Inflammatory macrophage treated with lipopolysaccharide for 4 hours (primary cell): ENCODE measurements around the gene TXNRD3.

Experiments
- DNase-seq: peaks from one replicate; pipeline ENCODE4 v3.0.0-alpha.2; 2020

The TXNRD3 gene

GRCh38 chr3:126654571-126655383 is at the start of gene TXNRD3:
Gene TXNRD3 (minus strand): TSS chr3:126655124.
- peak; percentile 53 for DNase-seq

DNA sequence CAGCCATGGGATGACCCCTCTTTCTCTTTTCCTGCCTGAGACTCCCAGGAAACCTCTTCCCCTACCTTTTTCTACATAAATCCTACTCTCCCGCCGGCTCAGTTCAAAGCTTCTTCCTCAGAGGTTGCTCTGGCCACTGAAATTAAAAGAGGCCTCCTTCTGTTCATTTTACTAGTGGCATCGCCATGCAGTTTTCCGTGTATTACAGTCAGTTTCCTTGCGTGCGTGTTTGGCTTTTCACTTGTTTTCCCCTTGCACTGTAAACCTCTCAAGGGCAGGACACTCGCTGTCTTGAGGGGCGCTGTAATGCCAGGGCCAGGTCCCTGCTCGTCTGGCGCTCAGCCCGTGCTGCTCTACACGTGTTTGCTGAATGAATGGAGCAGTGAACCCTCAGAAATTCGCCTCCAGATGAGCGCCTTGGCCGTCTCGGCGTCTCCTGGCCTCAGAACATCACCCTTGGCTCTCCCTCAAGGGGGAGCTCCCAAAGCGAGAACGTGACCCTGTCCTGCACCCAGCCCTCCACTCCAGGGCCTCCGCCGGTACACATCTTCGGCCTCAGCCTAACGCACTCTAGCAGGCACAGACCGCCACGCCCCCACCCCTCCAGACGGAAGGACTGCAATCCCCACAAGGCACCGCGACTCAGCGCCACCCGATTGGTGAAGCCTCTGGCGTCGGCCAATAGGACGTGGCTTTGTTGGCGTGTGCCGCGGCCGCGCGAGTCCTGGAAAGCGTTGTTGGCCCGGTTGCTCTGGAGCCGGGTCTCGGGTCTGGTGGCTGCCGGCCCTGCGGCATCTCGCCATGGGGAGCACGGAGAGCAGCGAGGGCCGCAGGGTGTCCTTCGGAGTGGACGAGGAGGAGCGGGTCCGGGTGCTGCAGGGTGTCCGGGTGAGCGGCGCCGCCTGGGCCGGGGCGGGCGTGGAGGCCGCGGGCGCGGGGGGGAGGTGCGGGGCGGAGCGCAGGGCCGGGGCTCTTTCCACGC is 48.9 kb upstream of the TXNRD3 start, which contains the start of gene CHCHD6:
Gene CHCHD6 (plus strand): TSS at position 729 of the 982 bp plus-strand sequence. CDS start 73 bp downstream, at position 802.
- peak; percentile 93 for DNase-seq

- DNase-seq, result no peak
Measured at GRCh38 chr3:126699011-126699410, 44.1 kb upstream of the TXNRD3 start.

DNA sequence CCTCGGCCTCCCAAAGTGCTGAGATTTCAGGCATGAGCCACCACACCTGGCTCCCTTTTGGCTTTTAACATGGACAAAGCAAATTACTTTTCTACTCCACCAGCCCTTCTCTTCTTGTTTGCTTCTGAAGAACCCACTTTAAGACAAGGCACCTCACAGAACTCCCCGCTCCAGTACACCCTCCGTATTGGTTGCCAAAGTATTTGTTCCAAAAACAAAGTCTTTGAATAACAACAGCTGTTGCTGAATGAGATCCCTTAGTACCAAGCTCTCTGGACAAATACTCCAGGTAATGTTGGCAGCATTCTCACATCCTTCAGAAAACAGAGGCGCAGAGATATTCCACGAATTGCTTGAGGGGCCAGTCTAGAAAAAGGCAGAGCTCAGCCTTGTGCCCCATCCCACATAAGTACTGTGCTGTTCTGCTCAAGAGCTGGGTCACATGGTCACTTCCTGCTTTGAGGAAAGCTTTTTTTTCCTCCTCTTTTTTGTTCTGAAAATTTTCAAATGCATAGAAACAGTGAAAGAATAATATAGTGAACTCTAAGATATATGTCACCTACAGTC is 41.9 kb upstream of the TXNRD3 start:
- no peak for DNase-seq

- no peak for DNase-seq
Measured at GRCh38 chr3:126693921-126694320, 39.0 kb upstream of the TXNRD3 start.

DNA sequence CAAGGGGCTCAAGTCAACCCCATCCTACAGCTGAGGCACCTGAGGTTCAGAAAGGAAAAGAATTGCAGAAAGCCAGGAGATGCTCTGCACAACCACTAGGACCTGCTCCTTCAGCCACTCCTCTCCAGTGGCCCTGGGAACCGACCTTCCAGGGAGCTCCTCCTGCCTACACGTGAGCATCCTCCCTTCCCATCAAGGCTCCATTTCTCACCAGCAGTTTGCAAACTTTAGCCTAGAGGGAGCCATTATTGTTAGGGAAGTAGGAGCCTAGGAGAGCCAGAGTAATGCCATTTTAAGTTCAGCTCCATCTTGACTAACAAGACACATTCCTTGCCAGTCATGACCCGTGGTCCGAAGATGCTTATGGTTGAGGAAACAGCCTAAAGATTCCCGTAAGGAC is 37.9 kb upstream of the TXNRD3 start:
- no peak for DNase-seq

DNA sequence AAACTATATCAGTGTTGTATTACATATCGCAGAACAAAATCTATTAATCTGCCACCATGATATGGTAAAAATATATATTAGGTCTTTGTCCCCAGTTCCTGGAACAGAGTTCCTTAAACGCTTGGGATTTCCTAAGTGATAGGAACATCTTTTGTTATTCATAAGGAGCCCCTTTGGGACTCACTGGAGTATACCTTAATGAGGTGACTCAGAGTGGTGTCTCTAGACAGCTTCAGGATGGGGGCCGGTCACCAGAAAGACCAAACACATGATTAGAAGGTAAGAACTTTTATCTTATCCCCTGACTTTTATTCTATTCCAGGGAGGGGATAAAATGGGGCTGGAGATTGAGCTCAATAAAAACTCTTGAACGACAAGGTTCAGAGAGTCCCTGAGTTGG is 36.8 kb upstream of the TXNRD3 start:
- no peak for DNase-seq

DNA sequence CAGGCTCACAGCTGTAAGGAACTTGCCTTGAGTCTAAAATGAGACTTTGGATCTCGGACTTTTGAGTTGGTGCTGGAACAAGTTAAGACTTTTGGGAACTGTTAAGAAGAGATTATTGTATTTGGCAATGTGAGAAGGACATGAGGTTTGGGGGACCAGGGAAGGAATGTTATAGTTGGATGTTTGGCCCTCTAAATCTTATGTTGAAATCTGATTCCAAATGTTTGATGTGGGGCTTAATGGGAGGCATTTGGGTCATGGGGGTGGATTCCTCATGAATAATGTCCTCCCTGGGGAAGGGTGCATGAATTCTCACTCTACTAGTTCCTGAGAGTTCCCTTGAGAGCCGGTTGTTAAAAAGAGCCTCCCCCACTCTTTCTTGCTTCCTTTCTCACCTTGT is 30.6 kb upstream of the TXNRD3 start:
- no peak for DNase-seq

- DNase-seq, result no peak
Measured at GRCh38 chr3:126685021-126685420, 30.1 kb upstream of the TXNRD3 start.

DNA sequence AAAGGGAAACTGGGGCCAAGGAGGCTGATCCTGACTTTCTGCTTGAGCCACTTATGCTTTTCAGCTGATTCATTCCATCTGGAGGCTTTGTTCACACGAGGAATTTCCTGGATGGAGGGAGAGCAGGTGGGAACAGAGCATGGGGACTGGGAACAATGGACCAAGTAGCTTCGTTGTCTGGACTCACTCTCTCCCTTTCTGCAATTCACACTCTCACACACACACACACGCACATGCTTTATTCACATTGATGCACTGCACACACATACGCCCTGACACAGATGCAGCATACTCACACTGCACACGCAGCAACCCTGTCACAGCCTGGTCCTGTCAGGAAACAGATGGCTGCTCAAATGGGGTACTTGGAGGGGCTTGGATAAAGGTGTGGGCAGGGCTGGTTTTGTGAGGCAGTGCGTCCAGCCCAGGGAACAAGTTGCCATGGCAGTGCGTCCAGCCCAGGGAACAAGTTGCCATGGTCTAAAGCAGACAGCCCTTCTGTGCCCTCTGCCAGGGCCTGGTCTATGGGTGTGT is 29.4 kb upstream of the TXNRD3 start:
- DNase-seq, result no peak

DNA sequence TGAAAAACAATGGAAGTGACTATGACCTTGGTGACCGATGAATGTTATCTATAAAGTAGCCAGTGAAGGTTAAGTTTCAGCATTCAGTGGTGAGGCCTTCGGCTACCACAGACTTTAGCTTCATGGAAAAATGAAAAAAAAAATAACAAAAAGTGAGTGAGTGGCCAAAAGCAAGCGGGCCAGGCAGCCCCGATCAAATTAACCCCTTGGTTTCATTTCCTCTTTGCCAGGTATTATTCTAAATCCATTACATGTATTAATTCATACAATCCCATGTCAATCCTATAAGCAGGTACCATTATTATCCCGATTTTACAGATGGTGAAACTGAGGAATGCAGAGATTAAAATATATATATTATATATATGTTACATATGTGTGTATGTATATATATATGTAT is 28.1 kb upstream of the TXNRD3 start:
- no peak for DNase-seq

DNA sequence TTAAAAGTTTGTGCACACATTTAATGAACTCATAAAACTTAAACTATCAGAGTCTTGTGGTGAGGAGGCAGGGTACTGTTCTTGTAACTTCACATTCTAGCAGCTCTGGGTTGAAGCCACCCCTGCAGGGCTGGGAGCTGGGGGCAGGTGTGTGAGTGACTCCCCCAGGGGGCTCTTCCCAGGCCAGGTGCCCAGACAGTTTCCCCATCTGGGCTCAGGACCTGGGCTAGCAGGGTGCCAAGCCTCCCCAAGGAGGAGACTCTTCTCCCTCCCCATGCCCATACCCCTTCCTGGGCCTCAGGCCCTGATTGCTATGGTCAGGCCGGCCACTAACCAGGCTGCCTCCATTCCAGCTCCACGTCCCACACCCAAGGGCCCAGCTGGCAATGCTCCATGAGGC is 27.1 kb upstream of the TXNRD3 start:
- DNase-seq, result no peak

- no peak for DNase-seq
Measured at GRCh38 chr3:126680667-126681055, 25.7 kb upstream of the TXNRD3 start.

GRCh38 chr3:126679831-126680666 is 25.1 kb upstream of the TXNRD3 start:
- no peak for DNase-seq

GRCh38 chr3:126679318-126679751 is 24.4 kb upstream of the TXNRD3 start:
- peak; percentile 64 for DNase-seq

DNA sequence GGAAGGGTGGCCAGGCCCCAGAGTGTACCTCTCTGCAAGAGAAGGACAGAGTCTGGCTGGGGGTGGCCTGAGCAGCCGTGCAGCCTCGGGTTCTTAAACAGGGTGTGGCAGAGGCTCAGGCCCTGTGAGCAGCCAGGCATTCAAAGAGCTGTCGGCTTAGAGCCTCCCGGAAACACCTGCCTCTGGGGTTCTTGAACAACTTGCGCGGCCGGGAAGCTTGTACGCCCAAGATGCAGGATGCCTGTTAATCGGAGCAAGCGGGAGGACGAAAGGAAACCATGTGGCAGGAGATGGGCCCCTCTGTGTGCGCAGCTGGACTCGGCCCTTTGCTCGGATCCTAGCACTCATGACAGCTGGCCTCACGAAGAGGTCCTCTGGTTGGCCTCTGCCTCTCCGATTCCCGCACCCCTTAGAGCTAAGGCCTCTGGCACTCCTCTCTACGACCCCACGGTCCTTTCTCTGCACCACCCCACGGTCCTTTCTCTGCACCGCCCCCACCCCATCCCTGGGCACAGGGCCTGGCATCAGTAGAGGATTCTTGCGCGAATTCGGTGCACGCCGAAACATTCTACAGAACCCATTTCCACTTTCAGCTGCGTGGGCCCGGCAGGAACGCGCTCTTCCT is 23.9 kb upstream of the TXNRD3 start:
- DNase-seq, result no peak

DNA sequence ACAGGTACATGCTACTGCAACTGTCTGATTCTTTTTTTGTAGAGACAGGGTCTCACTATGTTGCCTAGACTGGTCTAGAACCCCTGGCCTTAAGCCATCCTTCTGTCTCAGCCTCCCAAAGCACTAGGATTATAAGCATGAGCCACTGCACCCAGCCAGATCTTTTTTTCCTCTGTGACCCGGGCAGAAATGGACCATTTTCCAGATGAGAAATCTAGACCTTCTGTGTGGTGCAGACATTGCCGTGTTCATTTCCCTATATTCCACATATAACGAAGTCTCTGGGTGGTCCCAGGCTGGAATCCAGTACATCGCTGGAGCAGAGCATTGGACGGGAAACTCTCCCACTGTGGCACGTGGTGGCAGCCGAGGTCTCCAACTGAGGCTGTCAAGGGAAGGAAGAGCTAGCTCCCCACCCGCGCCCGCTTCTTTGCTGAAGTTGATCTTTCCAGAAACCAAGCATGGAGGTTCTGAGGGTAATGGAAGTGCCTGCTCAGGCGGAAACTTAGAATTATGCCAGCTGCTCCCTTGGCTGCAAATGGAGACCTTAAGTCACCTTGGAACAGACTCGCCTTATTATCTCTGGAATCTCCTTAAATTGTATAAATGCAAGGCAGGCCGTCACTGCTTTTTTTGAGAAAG is 23.1 kb upstream of the TXNRD3 start:
- DNase-seq, result no peak

GRCh38 chr3:126676919-126677705 is 22.2 kb upstream of the TXNRD3 start:
- no peak for DNase-seq

DNA sequence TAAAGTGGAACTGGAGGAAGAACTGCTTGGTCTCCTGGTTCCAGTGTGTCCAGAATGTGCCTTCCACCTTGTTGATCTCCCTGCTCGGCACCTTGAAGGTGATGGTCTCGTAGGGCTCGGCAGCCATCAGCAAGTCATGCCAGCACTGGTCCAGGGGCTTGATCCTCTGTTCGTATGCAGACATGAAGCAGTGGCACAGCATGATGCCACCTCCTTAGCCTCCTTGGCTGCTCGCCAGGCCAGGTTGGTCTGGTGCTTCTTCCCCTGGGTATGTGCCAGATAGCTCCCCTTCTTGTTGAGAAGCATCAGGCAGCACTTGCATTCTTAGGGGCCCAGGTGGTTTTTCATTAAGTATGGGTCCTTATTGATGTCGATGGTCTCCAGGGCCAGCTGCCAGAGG is 17.8 kb upstream of the TXNRD3 start:
- DNase-seq, result no peak

- no peak for DNase-seq
Measured at GRCh38 chr3:126672340-126672739, 17.4 kb upstream of the TXNRD3 start.
